ENCODE results near the gene C4orf51.

DNA sequence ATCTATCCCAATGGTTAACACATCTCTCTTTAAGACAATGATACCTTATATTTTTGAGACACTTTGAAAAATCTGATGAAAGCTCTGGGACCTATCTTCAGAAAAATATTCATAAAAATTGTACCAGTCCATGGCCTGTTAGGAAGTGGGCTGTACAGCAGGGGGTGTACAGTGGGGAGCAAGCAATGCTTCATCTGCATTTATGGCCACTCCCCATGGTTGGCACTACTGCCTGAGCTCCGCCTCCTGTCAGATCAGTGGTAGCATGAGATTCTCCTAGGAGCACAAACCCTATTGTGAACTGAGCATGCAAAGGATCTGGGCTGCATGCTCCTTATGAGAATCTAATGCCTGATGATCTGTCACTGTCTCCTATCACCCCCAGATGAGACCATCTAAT lies 42.6 kb downstream of the C4orf51 start:
- TF ChIP-seq NR2C2 (CRISPR knock-in tag; IDR thresholded peaks at IDR 0.05) (no peak), E2F4 (CRISPR knock-in tag; IDR thresholded peaks at IDR 0.05; ENCODE audit: borderline replicate concordance, low read depth) (no peak), SOX15 (CRISPR knock-in tag; IDR thresholded peaks at IDR 0.05) (no peak), ATF3 (CRISPR knock-in tag; conservative IDR thresholded peaks at IDR 0.05) (no peak), MLX (CRISPR knock-in tag; IDR thresholded peaks at IDR 0.05) (no peak), ZNF138 (CRISPR knock-in tag; conservative IDR thresholded peaks at IDR 0.05) (no peak), ZNF317 (CRISPR knock-in tag; IDR thresholded peaks at IDR 0.05; ENCODE audit: borderline replicate concordance, low read depth) (no peak), FOXJ3 (CRISPR knock-in tag; IDR thresholded peaks at IDR 0.05; ENCODE audit: borderline replicate concordance) (no peak)
- TF ChIP-seq, protein P1, sequence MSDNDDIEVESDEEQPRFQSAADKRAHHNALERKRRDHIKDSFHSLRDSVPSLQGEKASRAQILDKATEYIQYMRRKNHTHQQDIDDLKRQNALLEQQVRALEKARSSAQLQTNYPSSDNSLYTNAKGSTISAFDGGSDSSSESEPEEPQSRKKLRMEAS (CRISPR knock-in tag; IDR thresholded peaks at IDR 0.05) = no peak
- TF ChIP-seq, protein P2, sequence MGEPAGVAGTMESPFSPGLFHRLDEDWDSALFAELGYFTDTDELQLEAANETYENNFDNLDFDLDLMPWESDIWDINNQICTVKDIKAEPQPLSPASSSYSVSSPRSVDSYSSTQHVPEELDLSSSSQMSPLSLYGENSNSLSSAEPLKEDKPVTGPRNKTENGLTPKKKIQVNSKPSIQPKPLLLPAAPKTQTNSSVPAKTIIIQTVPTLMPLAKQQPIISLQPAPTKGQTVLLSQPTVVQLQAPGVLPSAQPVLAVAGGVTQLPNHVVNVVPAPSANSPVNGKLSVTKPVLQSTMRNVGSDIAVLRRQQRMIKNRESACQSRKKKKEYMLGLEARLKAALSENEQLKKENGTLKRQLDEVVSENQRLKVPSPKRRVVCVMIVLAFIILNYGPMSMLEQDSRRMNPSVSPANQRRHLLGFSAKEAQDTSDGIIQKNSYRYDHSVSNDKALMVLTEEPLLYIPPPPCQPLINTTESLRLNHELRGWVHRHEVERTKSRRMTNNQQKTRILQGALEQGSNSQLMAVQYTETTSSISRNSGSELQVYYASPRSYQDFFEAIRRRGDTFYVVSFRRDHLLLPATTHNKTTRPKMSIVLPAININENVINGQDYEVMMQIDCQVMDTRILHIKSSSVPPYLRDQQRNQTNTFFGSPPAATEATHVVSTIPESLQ (CRISPR knock-in tag; IDR thresholded peaks at IDR 0.05) = no peak
- TF ChIP-seq, protein P3, sequence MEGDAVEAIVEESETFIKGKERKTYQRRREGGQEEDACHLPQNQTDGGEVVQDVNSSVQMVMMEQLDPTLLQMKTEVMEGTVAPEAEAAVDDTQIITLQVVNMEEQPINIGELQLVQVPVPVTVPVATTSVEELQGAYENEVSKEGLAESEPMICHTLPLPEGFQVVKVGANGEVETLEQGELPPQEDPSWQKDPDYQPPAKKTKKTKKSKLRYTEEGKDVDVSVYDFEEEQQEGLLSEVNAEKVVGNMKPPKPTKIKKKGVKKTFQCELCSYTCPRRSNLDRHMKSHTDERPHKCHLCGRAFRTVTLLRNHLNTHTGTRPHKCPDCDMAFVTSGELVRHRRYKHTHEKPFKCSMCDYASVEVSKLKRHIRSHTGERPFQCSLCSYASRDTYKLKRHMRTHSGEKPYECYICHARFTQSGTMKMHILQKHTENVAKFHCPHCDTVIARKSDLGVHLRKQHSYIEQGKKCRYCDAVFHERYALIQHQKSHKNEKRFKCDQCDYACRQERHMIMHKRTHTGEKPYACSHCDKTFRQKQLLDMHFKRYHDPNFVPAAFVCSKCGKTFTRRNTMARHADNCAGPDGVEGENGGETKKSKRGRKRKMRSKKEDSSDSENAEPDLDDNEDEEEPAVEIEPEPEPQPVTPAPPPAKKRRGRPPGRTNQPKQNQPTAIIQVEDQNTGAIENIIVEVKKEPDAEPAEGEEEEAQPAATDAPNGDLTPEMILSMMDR (IDR thresholded peaks at IDR 0.05) = no peak
- TF ChIP-seq, protein P4, sequence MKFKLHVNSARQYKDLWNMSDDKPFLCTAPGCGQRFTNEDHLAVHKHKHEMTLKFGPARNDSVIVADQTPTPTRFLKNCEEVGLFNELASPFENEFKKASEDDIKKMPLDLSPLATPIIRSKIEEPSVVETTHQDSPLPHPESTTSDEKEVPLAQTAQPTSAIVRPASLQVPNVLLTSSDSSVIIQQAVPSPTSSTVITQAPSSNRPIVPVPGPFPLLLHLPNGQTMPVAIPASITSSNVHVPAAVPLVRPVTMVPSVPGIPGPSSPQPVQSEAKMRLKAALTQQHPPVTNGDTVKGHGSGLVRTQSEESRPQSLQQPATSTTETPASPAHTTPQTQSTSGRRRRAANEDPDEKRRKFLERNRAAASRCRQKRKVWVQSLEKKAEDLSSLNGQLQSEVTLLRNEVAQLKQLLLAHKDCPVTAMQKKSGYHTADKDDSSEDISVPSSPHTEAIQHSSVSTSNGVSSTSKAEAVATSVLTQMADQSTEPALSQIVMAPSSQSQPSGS (CRISPR knock-in tag; IDR thresholded peaks at IDR 0.05; ENCODE audit: borderline replicate concordance, low read depth) = no peak
